HG03571 (cell line): ENCODE data around the gene ABHD16A.
"Not testable (repeated sequence)": the region's sequence is repeated elsewhere in the genome, so short reads cannot be mapped to it uniquely, and the experiment has no call there.

Experiments
- ATAC-seq: cut with Tn5 transposase; IDR thresholded peaks from one replicate; pipeline ENCODE4 v1.9.1; 2021; ENCODE audit not compliant: unreplicated experiment

The ABHD16A gene

DNA sequence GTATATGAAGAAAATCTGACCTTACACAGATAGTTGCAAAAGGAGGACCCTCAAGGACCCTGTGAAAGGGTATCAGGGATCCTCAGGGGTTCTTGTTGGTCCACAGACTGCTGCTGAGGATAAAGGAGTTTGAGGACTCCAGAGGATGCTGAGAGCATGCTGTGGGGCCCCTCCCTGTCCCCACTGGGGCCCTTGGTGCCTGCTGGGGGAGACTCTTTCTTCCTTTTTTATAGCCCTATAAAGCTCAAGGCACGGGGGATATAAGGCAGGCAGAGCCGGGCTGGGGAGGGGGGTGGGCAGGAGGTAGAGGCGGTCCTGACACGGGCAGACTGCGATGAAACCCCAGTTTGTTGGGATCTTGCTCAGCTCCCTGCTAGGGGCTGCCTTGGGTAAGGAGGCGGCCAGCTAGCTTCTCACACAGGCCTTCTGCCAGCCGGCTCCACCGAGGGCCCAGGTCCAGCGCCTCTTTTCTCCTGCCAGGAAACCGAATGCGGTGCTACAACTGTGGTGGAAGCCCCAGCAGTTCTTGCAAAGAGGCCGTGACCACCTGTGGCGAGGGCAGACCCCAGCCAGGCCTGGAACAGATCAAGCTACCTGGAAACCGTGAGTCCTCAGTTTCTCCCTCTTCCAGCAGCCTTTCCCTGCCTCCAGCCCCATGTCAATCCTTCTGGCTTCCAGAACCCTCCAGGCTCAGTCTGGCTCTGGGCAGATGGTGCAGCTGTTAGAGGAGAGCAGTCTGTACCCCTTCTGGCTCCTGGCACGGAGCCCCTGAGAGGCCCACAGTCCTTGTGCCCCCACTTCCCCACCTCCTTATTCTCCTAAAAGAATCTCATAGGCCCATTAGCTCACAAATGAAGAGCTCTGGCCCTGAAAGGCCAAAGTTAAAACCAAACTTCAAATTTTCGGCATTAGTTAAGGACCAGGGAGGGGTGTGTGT is 12.2 kb upstream of the ABHD16A start, which contains the start of gene LY6G6D:
Gene LY6G6D, plus strand, starts transcription at position 327 of the 937 bp plus-strand sequence. Its CDS starts 8 bp downstream, at position 335.
- ATAC-seq: no peak

DNA sequence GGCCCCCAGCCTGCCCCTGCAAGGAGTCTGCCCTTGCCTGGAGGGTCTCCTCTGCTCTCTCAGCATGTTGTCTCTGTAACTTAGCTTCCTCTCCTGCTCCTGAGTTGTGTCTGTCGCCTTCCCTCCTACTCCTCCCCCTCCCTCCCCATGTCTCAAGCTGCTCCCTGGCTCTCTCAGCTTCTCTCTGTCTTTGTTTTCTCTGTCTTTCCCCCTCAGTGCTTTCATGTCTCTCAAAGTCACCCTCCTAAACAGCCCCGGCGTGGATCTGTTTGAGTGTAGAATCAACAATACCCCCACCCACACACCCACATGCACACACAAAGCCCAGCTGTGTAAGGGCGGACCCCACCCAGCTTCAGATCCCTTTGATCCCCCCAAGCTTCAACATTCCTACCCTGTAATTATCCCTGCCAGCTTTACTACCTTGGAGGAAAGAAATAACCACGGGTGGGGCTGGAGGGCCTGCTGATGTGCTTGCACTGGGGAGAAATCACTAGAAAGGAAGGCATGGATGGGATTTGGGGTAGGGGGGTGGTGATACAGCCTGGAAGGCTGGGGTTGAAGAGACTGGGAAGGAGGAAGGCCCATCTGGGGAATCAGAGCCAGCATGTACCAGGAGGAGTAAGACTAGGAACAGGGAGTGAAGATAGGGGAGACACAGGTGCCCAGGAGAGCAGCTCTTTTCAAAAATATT is 11.0 kb upstream of the ABHD16A start:
- no peak for ATAC-seq

DNA sequence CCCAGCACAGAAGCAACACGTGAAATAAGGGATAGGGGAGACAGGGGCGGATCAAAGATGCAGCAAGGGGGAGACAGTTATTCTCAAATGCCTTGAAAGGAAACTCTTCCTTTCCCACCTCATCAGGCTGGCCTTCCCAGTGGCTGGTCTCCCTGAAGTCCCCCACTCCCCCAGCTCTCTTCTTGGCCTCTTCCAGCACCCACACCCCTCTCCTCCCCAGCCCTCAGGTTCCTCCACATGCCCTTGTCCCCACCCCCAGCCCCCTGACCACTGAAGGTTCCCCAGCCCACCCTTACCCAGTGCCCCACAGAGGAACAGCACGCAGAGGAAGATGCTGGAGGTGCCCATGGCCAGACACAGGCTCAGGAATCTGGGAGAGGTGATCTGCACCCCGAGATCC is 10.3 kb upstream of the ABHD16A start:
- ATAC-seq: no peak

DNA sequence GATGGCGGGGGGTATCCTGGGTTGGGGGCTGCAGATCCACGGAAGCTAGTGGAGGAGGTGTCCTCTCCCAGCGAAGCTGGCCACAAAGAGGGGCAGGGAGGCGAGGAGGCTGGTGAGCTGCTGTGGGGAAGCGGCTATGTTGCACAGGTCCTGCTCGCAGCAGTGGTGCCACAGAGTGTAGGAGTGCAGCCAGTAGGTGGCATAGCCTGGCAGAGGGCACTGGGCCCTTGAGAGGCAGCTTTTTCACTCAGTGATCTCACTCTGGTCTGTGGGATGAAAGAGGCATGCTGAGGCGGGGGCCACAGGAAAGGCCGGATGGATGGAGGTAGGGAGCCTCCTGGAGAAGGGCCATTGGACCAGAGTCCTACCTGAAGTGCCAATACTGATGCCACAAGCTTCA is 9.2 kb upstream of the ABHD16A start:
- no peak for ATAC-seq

DNA sequence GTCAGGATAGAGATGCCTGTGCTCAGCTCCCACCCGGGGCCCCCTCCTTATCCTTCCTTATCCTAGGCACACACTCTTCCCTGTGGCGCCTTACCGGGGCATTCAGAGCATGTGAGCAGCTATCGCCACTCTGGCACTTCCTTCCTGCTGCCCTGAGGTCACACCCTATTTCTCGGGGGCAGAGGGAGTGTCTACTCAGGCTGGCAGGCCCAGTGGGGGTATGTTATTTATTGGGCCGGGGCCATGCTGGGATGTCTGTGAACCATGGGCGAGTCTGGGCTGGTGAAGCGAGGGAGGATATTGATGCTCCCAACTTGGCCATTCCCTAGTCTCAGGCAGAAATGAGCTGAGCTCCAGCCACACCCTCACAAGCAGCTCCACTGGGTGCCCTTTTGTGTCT is 8.1 kb upstream of the ABHD16A start:
- ATAC-seq: no peak

DNA sequence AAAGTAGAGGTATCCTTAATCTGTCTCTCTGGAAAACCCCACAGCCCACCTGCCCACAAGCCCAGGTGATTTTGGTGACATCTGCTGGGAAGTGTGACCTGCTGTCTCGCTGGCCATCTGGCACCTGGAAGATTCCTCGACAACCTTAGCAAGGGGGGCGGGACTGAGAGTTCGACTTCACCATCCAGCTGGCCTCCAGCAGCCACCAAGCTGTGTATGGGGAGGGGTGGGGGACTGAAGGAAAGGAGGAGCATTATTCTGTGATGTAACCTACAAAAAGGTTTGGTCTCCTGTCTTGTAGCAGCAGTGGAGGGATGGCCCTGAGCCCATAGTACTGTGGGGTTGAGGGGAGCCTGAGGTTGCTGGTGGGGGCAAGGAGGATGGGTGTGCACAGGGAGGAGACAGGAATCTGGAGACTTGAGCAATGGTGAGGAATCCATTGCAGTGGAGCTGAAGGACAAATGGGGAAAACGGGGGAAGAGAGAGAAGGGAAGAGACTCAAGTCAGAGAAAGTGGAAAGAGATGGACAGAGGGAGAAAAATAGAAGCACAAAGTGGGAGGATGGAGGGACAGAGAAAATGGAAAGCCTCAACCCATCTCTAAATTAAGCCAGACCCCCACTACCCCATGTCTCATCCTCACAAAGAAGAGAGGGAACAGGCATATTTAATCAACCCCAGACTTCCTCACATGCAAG is 7.5 kb upstream of the ABHD16A start:
- ATAC-seq: no peak

DNA sequence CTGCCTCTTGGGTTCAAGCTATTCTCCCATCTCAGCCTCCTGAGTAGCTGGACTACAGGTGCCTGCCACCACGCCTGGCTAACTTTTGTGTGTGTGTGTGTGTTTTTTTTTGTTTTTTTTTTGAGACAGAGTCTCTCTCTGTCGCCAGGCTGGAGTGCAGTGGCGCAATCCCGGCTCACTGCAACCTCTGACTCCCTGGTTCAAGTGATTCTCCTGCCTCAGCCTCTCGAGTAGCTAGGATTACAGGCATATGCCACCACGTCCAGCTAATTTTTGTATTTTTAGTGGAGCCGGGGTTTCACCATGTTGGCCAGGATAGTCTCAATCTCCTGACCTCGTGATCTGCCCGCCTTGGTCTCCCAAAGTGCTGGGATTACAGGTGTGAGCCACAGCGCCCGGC is 6.0 kb upstream of the ABHD16A start:
- not testable (repeated sequence) for ATAC-seq

DNA sequence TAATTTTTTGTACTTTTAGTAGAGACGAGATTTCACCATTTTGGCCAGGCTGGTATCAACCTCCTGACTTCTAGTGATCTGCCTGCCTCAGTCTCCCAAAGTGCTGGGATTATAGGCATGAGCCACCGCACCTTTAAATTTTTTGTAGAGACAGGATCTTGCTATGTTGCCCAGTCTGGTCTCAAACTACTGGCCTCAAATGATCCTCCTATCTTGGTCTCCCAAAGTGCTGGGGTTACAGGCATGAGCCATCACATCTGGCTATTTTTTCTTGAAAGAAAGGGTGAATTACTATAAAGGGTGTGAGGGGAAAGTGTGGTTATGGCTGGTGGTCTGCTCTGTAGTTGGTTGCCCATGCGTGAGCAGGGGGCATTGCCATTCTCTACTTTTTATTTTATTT is 5.1 kb upstream of the ABHD16A start:
- no peak for ATAC-seq

DNA sequence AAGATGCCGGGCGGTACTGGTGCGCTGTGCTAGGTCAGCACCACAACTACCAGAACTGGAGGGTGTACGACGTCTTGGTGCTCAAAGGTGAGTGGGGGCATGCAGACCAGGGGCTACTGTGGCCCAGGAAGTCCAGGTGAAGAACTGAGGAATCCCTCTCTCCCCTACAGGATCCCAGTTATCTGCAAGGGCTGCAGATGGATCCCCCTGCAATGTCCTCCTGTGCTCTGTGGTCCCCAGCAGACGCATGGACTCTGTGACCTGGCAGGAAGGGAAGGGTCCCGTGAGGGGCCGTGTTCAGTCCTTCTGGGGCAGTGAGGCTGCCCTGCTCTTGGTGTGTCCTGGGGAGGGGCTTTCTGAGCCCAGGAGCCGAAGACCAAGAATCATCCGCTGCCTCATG is 4.6 kb upstream of the ABHD16A start:
- ATAC-seq: no peak

DNA sequence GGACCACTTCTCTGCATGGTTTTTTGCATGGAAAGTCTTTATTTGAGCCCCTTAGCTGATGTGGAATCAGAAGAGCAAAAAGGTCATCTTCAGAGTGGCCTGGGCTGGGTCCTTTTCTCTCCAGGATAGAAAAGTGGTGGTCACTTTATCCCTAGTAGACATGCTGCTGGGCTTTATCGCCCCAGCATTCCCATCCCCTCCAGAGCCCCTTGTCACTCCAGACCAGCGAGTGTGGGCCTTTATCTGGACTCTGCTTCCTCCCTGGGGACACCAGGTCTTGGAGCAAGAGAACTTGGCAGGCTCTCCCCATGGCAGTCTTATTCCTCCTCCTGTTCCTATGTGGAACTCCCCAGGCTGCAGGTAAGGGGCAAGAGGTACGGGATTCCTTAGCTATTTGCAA is 3.5 kb upstream of the ABHD16A start, which contains the start of gene LY6G6F:
Gene LY6G6F, plus strand, starts transcription at position 268 of the 400 bp plus-strand sequence. Its CDS starts 41 bp downstream, at position 309.
- ATAC-seq: no peak

DNA sequence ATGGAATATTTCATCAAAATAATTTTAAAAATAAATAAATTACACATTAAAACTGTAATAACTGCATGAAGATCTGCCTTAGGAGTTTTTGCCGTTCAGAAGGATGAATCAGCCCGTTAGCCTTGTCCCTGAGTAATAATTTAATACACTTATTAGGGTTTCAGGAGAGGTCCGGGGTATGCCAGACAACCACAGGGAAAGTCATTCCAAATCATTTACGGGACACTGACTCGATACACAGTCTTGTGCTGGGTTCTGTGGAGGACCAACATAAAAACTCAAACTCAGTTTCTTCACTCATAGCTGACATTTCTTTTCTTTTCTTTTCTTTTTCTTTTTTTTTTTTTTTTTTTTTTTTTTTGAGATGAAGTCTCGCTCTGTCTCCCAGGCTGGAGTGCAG is 2.8 kb upstream of the ABHD16A start:
- no peak for ATAC-seq

DNA sequence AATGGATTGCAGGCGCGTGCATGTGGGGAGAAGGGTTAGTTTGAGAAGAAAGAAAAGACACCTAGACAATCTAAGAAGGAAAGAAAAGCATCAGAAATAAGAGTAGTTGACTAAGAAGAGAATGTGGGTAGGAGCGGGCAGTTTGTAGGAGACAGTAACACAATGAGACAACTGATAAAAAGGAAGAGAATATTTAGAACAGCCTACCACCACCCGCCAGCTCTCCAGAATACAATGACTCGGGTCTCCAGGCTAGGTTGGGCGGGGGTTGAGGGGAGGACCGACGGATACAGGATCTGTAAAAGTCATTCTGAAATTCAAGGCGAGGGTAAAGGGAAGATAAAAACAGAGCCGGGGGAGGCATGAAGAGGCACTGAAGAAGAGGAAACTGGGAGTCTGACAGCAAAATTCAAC is 712 bp downstream of the ABHD16A start:
- no peak for ATAC-seq

DNA sequence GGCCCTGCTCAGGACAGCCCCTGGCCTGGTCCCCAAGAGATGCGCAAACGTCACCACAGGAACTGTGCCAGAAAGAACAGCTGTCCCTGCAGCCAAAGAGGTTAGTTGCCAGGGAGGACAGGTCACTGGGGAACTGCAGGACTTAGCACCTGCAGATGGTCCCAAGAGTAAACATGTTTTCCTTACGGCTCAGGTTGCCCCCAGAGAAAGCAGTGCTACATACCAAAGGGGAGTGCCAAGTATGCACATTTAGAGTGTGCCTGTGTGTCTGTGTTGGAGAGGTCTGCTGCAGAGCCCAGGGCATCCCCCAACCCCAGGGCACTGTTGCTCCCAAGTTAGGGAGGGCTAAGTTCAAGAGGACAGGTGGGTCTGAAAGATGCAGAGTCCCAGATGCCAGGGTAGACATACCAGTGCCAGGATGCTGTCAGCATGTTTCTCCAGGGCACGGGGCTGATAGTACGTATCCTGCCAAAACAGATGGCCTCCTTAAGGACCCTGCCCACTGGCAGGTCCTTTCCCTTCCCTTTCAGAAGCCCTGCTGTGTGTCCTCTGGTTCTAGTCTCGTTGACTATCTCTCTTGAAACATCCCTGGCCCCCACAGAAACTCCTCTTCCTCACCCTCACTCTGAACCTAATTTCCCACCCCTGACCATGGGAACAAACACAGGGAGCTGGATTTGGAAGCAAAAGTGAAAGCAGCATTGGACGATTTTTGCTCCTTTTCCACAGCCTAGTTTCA is 1.3 kb downstream of the ABHD16A start:
- no peak for ATAC-seq

DNA sequence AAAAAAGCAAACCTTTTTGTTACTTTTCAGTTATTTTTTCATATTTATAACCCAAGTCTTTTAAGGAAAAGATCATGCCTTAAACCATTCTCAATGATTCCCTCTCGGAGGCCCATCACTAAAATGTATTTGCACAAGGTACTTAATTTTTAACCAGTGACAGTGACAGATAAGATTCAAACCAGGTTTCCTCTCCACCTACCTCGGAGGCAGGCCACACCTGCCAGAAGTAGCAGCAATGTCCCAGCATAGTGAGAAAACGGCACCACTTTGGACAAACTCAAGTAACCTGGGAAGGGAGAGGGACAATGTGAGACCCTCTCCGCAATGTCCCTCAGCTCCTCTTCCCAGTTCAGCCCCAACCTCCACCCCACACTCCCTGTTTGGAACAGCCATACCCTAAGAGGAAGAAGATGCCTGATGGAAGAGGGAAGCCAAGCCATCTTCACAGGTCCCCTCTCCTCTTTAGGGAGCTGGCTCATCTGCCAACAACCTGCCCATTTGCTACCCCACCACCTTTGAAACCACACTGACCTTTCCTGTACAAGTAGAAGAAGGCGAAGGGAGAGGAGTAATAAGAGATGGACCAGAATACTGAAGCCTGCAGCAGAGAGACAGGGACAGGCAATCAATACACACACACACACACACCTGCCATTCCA is 2.3 kb downstream of the ABHD16A start:
- no peak for ATAC-seq

DNA sequence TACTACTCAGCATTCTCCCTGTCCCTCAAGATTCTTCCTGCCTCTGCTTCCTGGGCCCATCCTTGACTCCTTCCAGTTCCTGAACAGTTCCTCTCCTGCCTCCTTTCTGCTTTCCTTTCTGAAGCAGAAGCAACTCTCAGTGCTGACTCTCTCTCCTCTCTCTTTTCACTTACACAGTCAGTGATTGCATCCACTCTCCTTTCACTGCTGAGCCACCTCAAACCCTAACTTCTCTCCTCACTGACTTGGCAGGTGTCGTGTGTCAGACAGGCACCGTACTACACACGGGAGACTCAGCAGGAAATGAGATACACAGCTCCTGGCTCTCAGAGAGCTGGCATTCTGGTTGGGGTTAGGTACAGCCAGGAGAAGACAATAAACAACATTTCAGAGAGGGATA is 5.6 kb downstream of the ABHD16A start:
- no peak for ATAC-seq

DNA sequence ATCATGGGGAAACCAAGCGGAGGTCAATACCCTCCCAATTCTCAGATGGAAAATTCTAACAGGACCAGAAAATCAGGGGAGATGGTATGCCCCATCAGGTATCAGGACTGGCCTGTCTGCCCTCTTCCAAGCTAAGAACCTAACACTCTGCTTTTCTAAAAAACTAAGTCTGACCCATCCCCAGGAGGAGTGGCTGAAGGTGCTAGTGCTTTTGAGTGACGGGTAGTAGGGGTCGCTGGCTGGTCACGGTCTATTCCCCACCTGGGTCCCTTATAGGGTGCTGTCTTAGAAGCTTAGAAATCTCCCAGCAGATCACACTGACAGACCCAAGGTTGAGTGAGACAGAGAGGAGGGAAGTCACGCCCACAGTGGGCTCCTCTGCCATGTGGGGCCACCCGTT is 9.6 kb downstream of the ABHD16A start:
- ATAC-seq: no peak

DNA sequence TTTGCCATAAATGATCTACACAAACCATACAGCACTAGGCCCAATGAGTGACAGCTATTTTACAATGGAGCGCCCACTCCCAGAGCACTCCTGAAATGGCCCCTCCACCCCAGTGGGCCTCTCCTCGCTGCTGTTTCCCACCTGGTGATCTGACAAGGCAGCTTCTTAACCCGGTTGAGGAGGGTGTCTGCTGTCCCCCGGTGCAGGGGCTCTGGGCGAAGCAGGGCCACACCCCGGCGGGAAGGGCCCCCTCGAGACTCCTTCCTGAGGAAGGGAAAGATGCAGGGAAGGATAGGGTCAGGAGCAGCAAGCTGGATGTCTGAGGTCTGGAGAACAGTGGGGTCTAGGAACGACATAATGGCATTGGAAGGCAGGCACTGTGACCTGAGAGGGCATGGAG is 10.2 kb downstream of the ABHD16A start:
- no peak for ATAC-seq

DNA sequence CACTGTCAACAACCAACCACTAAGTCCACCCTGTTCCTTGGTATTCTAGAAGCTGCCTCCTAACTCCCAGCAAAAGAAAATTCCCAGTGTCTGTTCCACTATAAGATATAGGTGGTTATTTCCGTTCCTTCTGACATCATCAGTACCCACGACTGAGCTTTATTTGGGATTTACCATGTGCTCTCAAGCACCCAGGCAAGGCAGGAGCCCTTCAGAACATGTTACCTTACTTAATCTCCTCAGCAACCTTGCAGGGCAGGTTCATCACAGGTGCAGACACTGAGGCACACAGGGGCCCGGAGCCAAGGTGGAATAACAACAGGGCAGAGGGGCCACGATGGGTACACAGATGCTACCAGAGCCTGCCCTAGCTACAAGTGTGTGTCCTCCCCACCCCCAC is 10.8 kb downstream of the ABHD16A start:
- ATAC-seq: no peak

DNA sequence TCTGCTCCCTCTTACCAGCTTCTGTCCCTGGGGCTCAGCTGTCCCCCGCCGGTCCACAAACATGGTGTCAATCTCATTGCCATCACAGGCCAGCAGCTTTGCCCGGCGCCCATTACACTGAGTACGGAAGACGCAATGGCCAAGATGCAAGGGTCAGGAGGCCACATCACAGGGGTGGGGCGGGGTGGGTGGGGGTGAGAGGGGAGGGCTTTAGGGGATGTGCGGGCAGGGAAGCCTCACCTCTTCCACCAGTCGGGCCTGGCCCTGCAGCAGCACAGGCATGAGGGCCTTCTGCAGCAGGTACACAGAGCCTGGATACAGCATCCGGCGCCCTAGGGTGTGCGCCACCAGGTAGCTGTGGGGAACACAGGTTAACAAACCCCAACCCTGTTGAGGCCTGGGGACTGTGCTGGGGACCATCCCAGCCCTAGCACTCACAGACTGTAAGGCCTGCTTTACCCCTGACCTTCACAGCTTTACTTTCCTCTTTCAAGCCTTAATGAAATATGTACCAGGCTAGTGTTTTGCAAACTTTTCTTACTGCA is 11.5 kb downstream of the ABHD16A start:
- no peak for ATAC-seq

DNA sequence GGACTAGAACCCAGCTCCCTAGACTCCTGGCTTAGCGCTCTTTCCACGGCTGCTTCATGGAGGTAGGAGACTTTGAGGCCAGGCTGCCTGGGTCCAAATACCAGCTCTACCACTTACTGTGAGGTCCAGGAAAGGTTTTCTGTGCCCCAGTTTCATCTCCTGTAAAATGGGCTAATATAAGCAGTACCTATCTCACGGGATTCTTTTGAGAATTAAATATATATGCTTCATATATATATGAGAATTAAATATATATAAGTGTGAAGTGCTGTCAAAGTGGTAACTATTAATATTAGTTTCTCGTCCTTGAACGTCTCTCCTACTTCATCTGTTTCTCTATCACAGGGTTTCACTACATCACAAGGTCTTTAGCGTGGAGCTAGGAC is 12.1 kb downstream of the ABHD16A start:
- no peak for ATAC-seq
